ENCODE data around the gene GALNT18. TPM values are rescaled to one million over a fixed set of nuclear protein-coding genes. Genes with fewer than 3 reads are reported as not detected.

GALNT18 gene
- total RNA-seq, 1 donor = 2.4 TPM

- DNase-seq (ENCODE audit: low read depth) = no peak
- TF ChIP-seq CTCF (IDR thresholded peaks at IDR 0.05; ENCODE audit: insufficient read depth, low read length) = no peak
- no peak overlapping the region for H3K4me3 ChIP-seq (ENCODE audit: low read depth, low read length)
Observed at GRCh38 chr11:11394241-11394640, 227.6 kb downstream of the GALNT18 start.

- TF ChIP-seq CTCF (IDR thresholded peaks at IDR 0.05; ENCODE audit: insufficient read depth, low read length) = no peak
- no peak overlapping the region for H3K4me3 ChIP-seq (ENCODE audit: low read depth, low read length)
- DNase-seq (ENCODE audit: low read depth) = peak; percentile 85
Observed at GRCh38 chr11:11391796-11392463, 229.9 kb downstream of the GALNT18 start.

- H3K4me3 ChIP-seq (ENCODE audit: low read depth, low read length) = no peak overlapping the region
- no peak for DNase-seq (ENCODE audit: low read depth)
- no peak for TF ChIP-seq CTCF (IDR thresholded peaks at IDR 0.05; ENCODE audit: insufficient read depth, low read length)
Observed at GRCh38 chr11:11391169-11391568, 230.6 kb downstream of the GALNT18 start.

GRCh38 chr11:11390068-11390771 lies 231.6 kb downstream of the GALNT18 start:
- TF ChIP-seq CTCF (IDR thresholded peaks at IDR 0.05; ENCODE audit: insufficient read depth, low read length) = no peak
- DNase-seq (ENCODE audit: low read depth) = no peak
- H3K4me3 ChIP-seq (ENCODE audit: low read depth, low read length) = no peak overlapping the region

GRCh38 chr11:11389238-11389637 lies 232.6 kb downstream of the GALNT18 start:
- no peak for TF ChIP-seq CTCF (IDR thresholded peaks at IDR 0.05; ENCODE audit: insufficient read depth, low read length)
- DNase-seq (ENCODE audit: low read depth) = no peak

GRCh38 chr11:11387622-11388305 lies 234.0 kb downstream of the GALNT18 start:
- no peak for TF ChIP-seq CTCF (IDR thresholded peaks at IDR 0.05; ENCODE audit: insufficient read depth, low read length)
- H3K4me3 ChIP-seq (ENCODE audit: low read depth, low read length) = no peak overlapping the region
- DNase-seq (ENCODE audit: low read depth) = no peak

More at GRCh38 chr11:11389238-11389637, 232.6 kb downstream of the GALNT18 start:
- no peak overlapping the region for H3K4me3 ChIP-seq (ENCODE audit: low read depth, low read length)
